GM18868 (cell line): ENCODE data around the gene NCSTN.

Source experiments
- ATAC-seq: cut with Tn5 transposase; IDR thresholded peaks from one replicate; pipeline ENCODE4 v1.9.1; 2021; ENCODE audit warnings: mild to moderate bottlenecking, moderate library complexity; ENCODE audit not compliant: unreplicated experiment

The NCSTN gene

DNA sequence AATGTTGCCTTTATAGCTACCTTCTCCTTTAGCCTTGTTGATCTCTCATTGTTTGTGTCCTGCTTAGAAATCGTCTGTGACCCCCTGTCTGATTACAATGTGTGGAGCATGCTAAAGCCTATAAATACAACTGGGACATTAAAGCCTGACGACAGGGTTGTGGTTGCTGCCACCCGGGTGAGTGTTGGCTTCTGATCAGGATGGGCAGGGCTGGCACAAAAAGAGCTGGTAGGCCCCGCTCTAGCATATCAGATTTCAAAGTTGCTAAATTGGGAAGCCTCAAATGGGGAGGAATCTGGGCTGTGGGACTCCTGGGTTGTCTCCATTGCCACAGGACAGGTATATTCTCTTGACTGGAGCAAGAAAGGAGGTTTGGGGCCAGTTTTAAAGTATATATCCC is 8.4 kb downstream of the NCSTN start:
- ATAC-seq = no peak

DNA sequence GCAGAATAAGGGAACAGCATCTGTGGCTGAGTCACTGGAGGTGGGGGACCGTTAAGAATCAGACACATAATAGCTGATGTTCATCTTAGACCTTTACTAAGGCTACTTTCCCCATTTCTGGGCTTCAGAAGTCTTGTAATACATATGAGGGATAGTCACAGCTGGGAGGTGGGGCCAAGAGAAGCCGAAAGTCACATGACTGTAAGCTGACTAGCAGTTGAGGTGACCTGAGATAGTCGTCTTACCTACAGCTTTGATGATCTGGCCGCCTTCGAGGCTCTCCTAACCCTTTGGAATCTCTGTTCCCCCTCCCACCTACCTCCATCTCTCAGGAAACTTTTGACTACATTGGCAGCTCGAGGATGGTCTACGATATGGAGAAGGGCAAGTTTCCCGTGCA is 9.4 kb downstream of the NCSTN start:
- ATAC-seq = no peak

DNA sequence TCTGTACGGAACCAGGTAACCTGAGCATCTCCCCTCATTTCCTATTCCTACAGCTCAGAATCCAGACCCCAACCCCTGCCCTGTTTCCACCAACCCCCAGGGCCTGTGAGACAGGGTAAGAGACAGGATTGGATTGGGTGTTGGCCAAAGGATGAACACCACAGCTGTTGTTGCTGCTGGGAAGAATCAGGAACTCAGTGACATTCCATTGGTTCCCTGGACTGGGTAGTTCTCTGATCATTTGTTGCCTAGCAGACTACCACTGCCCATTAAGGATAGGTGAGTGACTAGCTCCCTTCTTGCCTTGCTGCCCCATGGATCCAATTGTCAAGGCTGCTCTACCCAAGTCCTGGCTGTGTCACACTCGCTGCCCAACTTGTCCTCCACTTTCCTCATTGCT is 10.0 kb downstream of the NCSTN start:
- no peak for ATAC-seq

DNA sequence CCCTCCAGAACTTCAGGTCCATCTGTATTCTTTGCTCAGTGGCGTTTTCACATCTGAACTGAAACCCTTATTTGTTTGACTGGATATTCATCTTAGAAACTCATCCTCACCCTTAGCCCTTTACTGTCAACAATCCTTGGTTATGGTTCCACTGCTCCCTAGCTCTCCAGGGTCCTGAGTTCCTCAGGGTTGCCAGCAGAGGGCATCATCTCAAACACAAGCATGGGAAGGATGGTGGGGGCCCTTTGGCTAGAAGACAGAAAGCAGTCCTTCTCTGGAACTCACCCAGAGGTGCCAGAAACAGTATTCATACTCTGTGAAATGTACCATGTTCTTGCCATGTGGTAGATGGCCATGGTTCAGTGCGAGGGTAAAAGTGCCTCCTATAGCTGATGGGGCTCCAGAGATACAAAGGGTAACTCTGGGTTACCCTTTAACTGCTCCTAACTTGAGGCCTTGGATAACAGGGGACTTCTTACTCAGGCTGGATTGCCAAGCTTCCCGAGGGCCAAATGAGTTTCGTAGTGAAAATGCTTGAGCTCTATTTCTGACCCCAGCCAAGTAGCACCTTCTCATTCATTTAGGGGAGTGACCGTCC is 11.3 kb downstream of the NCSTN start:
- ATAC-seq = no peak

DNA sequence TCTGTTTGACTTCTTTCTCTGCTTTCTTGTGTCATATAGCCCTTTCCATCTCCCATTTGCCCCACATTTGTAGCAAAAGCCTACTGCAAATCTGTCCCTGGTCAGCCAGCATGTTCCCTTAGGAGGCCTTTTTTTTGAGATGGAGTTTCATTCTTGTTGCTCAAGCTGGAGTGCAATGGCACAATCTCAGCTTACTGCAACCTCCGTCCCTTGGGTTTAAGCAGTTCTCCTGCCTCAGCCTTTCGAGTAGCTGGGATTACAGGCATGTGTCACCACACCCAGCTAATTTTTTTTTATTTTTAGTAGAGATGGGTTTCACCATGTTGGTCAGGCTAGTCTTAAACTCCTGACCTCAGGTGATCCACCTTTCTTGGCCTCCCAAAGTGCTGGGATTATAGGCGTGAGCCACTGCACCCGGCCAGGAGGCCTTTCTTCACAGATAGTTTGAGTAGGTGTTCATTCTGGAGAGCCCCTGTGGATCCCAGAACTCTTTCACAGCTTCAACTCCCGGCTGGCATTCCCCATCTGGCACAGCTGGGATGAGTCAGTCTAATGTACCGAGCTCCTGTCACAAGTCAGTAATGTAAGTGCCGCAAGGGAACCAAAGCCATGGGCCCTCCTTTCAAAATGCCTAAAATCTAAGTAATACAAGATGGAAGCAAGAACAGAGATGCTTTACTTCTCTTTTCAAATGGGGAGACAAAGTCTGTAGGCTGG is 14.3 kb downstream of the NCSTN start:
- no peak for ATAC-seq

DNA sequence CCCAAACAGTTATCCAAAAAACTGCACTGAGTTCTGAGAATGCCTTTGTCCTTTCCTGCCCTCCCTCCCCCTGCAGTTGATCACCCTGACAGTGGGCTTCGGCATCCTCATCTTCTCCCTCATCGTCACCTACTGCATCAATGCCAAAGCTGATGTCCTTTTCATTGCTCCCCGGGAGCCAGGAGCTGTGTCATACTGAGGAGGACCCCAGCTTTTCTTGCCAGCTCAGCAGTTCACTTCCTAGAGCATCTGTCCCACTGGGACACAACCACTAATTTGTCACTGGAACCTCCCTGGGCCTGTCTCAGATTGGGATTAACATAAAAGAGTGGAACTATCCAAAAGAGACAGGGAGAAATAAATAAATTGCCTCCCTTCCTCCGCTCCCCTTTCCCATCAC is 14.9 kb downstream of the NCSTN start:
- ATAC-seq = no peak

DNA sequence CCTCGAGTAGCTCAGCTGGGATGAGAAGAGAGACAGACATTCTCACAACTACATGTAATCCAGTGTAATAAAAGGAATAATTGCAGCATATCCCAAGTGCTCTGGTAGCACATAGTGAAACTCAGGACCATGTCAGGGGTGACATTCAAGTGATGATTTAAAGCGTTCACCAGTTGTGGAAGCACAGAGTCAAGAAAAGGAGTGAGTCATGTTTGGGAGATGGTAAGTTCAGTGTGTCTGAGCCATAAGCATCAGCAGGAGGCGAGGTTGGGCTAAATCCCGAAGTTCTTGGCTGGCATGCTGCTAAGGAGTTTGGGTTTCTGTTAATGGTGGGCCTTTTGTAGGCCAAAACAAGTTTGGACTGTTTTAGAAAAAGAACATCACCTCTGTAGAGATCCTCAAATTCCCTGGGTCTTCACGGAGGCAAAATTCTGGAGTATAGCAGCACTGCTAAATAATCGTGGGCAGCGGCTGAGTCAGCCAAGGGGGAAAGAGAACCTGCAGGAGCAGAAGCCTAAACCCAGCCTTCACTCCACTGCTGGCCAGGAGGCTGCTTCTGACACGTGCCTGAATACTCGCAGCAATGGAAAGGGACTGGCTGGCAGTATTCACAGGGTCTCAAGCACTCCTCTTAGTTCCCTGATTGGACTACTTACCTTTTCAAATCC is 16.5 kb downstream of the NCSTN start:
- no peak for ATAC-seq

DNA sequence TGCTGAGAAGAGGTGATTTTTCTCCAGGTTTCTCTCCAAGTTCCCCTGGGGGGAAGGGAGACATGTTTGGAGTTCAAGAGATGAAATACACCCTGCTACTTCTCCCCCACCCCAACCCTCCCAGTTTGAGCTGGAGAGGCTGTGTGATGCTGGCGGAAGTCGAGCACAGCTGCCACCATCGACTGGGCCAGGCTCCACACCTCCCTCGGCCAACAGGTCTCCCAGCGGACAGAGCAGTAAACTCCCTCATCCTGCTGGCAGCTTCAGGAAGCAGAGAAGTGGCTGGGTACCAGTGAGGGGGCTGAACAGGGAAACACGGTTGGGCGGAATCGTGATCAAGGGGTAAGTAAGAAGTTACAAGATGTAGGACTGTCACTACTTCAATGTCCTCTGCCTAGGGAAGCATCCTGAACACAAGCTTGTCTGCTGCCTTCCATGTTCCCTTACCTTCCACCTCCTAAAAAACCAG is 17.1 kb downstream of the NCSTN start:
- no peak for ATAC-seq

DNA sequence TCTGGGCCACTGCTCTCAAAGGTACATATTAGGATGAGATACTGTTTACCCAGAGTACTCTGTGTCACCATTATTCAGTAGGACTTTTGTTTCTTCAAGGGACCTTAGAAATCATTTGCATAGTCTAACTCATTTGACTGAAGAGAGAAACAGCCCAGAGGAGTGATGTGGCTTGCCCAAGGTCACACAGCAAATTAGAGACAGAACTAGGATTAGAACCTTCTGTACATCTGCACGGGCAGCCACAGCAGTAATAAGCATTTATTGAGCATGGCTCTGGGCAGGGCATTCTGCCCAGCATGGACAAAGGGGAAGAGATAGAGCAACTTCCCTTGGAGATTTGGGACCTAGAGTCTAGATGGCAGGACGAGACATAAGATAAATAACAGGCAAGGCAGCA is 18.0 kb downstream of the NCSTN start:
- ATAC-seq = no peak

DNA sequence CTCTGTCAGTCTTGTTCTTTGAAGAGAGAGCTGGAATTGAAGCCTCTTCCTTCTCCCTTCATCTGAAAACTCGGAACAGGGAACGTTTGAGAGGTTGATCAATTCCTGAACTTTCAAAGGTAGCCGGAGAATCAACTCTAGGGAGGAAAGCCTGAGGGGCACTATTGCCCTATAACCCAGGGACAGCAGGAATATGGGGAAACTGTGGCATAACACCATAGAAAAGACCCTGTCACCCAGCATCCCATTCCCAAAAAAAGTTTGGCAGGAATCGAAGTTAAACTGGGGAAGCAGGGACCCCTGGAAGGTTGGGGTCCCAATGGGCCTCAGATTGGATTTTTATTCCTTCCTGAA is 18.6 kb downstream of the NCSTN start:
- no peak for ATAC-seq

DNA sequence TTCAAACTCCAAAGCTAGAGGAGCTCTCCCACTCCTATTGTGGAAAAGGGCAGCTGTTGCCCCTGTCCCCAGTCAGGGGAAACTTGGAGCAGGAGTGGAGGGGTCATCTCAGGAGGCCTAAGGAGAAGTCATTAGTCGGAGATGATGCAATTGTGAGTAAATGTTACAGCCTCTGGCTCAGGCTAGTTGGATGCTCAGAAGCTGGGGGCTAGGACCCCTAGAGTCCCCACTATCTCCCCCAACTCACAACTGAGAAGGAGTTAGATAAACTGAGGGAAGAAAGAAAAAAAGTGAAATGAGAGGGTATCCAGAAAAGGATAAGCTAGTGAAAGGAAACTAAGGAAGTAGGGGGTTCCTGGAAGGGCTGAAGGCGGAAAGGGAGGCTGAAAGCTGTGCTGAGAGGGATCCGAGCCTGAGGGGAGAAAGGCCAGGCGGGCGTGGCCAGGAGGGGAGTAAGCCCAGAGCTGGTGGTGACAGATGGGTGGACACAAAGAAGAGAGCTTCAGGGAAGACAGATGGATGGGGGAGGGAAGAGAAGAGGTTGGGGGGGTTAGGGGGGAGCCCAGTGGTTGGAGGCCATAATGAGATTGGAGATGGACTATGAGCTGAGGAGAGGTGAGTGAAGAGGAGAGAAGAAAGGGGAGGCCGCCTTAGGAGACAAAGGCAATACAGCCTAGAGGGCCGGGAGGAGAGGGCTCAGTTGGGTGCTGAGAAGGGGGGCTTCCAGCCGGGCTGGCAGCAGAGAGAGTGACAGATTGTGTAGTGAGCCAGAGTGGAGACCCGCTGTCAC is 19.2 kb downstream of the NCSTN start:
- no peak for ATAC-seq

DNA sequence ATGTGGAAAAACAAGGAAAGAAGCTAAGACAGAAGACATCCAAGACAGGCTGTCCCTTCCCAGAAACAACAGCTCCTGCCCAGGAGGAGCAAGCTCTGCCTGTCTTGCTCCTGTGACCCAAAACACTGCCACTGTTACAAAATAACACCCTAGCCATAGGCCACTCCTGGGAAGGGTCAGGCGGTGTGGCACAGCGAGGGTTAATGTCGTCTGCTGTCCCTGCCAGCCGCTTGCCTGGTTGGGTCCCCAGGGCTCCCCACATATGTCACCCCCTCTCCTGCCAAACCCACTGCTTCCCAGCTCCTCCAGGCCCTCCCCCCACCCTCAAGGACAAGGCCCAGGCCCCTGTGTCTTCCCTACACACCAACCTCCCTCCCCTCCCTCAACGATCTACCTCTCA is 19.8 kb downstream of the NCSTN start:
- no peak for ATAC-seq

DNA sequence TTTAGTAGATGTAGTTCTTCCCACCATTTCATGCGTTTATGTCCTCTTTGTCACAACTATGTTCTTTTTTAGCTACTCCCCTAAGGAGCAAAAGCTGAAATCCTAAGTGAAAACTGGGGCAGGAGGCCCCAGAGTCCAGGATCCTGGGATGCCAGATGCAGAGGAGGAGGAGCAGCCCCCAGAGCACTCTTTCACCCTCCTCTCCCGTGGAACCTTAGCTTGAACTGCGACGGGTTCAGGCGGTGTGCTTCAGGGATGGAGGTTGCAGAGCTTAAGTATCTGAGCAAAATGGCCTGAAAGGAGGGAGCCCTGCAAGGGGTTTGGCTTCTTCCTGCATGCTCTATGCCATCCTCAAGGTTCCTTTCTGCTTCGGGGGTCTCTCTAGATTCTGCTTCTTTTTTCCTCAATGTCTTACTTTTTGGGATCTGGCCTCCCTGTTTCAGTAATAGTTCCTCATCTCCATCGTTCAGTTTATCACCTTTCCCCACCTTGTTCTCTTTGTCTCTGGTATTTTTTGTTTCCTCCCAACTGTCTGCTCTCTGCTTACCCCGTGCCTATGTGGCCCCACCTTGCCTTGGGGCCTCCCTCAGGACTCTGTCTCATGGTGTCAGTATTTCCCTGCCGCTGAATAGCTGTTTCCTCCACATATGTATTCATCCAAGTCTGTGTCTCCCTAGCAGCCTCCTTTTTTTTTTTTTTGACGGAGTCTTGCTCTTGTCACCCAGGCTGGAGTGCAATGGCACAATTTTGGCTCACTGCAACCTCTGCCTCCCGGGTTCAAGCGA is 21.0 kb downstream of the NCSTN start:
- no peak for ATAC-seq

DNA sequence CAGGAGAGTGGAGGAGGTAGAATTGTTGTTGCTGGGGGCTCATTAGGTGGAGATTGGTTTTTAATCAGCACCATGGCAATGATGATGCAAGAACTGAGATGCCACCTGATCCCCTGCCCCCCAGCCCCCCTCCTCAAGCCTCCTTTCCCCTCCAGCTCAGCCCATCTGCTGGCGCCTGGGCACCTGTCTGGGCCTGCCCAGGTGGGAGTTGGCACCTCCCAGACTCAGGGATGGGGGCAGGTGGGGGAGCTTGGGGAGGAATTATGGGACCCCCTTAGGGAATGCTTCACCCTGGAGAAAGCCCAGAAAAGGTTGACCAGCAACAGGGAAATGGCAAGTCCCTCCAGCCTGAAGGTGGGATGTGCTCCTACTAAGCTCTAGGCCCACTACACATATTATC is 22.1 kb downstream of the NCSTN start:
- ATAC-seq = no peak

DNA sequence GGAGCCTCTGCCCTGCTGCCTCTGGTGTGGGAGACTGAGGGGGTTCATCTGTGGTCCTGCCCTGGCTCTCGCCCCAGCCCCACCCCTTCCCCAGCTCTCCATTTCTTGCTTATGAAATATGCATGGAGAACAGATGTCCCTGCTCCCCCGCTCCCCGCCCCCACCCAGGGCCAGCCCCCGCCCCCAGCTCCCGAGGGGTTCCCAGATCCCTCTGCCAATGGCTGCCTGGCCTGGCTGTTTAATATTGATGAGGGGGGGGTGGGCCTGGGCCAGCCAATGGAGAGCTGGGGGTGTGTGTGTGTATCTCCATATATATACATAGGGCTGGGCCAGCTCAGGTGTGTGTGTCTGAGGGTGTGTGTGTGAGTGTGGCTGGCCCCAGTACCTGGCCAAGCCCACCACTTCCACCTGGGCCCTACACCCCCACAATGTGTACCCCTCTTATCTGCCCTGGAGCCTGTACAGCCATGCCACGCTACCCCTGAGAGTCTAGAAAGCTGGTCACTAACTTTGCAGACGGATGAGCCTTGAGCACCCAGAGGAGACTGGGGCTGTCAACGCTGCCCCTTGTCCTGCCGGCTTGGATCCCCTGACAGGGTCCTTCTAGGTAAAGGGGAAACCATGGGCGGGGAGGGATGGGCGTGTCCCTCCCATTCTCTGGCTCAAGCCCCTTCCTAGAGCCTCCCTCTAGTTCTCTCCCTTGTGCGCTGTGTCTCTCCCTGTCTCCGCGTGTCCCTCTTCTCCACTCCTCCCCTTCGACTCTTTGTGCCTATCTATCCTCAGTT is 23.7 kb downstream of the NCSTN start, which contains the start of gene NHLH1:
NHLH1 (plus strand) TSS at position 341 of the 785 bp plus-strand sequence. CDS start 3,661 bp downstream, outside the sequence.
- ATAC-seq = no peak

DNA sequence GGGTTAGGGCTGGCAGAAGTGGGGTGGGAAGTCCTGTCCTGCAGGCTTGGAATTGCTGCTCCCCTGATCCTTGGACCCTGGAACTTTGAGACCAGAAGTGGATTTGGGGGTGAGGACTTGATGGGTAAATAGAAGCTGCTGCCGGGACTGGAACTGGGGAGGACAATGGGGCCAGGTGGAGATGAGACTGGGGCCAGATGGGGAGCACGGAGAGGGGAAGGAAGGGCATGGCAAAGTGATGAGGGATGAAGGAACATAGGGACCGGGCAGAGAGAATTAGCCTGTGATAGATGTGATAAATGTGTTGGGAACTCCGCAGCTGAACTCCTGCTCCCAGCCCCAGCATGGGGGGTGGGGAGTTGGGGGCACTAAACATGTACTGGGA is 24.3 kb downstream of the NCSTN start:
- ATAC-seq = no peak

DNA sequence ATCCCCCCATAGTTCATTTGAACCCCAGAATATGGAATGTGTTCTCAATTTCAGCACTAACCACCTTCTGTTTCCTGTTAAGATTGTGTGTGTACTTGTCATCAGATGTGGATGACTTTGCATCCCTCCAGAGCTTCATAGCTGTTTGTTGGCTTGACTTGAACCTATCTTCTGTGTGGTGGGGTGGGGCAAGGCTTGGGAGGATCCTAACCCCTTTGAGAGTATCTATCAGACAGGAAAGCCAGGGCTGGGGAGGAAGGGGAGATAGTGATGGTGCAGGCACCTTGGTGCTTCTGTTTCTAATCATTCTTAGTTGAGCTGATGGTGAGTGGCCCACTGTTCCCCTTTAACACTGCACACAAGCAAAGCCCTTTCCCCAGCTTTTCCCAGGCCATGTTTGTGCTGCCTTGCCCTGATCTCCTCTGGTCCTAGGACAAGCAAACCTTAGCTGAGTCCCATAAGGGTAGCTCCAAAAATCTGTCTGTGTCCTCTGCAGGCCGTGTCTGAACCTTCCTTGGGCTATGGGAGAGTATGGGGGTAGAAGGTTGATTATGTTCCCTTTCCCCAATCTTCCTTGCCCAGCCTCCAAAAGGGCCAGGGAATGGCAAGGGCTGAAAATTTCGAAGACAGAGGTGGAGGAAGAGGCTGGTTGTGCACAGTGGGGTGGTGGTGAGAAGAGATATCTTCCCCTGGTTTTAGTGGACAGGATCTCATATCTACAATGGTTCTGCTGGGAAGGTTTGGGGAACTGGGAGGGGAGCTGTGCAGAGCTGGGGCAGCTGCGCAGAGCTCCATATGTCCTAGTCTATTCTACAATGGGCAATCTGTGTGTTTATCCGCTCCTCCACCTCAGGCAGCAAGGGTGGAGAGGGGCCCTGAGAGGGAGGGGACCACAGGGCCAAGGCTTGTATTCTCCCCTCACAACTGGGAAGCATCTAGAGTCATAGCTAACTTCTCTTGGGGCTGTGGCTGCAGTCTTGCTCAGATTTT is 25.0 kb downstream of the NCSTN start:
- no peak for ATAC-seq

DNA sequence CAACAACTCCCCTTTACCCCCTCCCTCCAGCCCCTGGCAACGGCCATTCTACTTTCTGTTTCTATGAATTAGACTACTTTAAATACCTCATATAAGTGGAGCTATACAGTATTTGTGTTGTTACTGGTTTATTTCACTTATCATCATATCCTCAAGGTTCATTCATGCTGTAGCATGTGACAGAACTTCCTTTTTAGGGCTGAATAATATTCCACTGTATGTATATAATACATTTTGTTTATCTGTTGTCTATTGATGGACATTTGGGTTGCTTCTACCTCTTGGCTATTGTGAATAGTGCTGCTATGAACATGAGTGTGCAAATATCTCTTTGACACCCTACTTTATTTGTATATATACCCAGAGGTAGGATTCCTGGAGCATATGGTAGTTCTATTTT is 25.9 kb downstream of the NCSTN start:
- no peak for ATAC-seq
